HepG2 (cell line): ENCODE measurements around the gene DUSP5.

Source experiments
- ZNF292 ChIP-seq: sonication (generic); formaldehyde crosslinking; IDR thresholded peaks from 2 replicates; pipeline ENCODE4 v1.8.1; 2022; ENCODE audit warnings: mild to moderate bottlenecking, low read depth, missing genetic modification reagents, borderline replicate concordance
- ZNF567 ChIP-seq: sonication (generic); formaldehyde crosslinking; IDR thresholded peaks from 2 replicates; pipeline ENCODE4 v1.8.1; 2023; ENCODE audit warnings: mild to moderate bottlenecking, missing genetic modification reagents, borderline replicate concordance
- TF ChIP-seq, protein P1 (sequence below), 2 experiments: IDR thresholded peaks; 2 replicates each; pipeline ENCODE4 v1.6.1; 2011 to 2012; ENCODE audit warnings: low read length in 2 of 2, borderline replicate concordance in 1 of 2, low read depth in 1 of 2, mild to moderate bottlenecking in 1 of 2, moderate library complexity in 1 of 2

DNA sequence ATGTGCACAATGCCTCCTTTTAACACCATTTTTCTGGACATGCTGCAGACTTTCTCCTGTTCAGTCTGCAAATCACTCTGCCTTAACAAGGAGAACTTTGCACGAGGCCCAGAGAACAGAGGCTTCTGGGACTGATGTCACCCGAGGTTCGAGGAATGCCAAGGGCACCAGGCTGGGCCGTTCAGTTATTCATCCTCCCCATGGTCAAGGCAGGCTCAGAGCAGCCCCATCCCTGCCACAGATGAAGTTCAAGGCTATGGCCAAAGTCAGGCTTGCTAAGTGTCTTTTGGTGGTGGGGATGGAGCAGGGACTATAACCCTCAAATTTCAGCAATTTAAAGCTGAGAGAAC is 9.4 kb upstream of the DUSP5 start:
- TF ChIP-seq ZNF292 (CRISPR knock-in tag) (no peak), ZNF567 (CRISPR knock-in tag) (no peak)
- TF ChIP-seq, protein P1, sequence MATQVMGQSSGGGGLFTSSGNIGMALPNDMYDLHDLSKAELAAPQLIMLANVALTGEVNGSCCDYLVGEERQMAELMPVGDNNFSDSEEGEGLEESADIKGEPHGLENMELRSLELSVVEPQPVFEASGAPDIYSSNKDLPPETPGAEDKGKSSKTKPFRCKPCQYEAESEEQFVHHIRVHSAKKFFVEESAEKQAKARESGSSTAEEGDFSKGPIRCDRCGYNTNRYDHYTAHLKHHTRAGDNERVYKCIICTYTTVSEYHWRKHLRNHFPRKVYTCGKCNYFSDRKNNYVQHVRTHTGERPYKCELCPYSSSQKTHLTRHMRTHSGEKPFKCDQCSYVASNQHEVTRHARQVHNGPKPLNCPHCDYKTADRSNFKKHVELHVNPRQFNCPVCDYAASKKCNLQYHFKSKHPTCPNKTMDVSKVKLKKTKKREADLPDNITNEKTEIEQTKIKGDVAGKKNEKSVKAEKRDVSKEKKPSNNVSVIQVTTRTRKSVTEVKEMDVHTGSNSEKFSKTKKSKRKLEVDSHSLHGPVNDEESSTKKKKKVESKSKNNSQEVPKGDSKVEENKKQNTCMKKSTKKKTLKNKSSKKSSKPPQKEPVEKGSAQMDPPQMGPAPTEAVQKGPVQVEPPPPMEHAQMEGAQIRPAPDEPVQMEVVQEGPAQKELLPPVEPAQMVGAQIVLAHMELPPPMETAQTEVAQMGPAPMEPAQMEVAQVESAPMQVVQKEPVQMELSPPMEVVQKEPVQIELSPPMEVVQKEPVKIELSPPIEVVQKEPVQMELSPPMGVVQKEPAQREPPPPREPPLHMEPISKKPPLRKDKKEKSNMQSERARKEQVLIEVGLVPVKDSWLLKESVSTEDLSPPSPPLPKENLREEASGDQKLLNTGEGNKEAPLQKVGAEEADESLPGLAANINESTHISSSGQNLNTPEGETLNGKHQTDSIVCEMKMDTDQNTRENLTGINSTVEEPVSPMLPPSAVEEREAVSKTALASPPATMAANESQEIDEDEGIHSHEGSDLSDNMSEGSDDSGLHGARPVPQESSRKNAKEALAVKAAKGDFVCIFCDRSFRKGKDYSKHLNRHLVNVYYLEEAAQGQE (IDR thresholded peaks at IDR 0.05; ENCODE audit: borderline replicate concordance in 1 of 2, low read depth in 1 of 2, low read length in 2 of 2): no peak
